ENCODE measurements around the gene TAF5L. TPM values are rescaled to one million over a fixed set of nuclear protein-coding genes. Genes with fewer than 3 reads are reported as not detected.

The TAF5L gene
- polyA plus RNA-seq, 4 donors = 17.3 to 21.2 (median 19.5) TPM

DNA sequence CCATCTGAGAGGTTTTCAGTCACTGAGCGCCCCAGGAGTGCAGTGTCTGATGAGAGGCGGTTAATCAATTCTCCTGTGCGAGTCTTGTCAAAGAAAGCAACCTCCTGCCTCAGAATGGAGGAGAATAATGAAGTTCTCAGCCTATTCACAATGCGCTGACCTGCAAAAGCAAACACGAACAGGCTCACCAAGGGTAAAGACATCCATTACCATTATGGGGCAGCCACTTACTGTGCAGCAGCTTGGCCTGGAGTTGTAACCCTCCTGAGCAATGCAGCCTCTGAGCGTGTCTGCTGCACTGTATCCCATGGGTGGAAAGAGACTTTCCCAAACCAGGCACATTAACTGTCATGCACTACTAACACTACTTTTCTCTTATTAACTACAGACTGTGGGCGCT lies 78.4 kb downstream of the TAF5L start:
- no peak for DNase-seq (ENCODE audit: low read depth in 4 of 4, low spot score in 3 of 4)

DNA sequence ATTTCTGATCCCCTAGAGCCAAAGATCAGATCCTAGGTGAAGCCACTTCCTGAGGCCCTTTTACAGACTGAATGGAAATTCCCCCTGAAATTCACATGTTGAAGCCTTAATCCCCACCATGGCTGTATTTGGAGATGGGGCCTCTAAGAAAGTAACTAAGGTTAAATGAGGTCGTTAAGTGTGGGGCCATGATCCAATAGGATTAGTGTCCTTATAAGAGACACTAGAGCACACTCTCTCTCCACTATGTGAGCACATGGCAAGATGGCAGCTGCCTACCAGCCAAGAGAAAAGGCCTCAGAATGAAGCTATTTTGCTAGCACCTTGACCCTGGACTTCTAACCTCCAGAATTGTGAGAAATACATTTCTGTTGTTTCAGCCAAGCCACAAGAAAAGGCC lies 81.3 kb downstream of the TAF5L start:
- no peak for DNase-seq (ENCODE audit: low read depth in 4 of 4, low spot score in 3 of 4)

Other genes with a start within 250 kb of the TAF5L start
- gene ACTA1, start 192.0 kb downstream of the TAF5L start, polyA plus RNA-seq (ENCODE audit: insufficient read length in 4 of 4) = 1 to 10 TPM in 2 of 4 donors, under 1 TPM in 2; 0.77 to 1.5 (median 1.1) TPM
- gene NUP133, start 117.8 kb downstream of the TAF5L start, polyA plus RNA-seq (ENCODE audit: insufficient read length in 4 of 4) = 10 to 100 TPM; 44.7 to 53.1 (median 49.2) TPM
- gene ABCB10, start 67.4 kb downstream of the TAF5L start, polyA plus RNA-seq (ENCODE audit: insufficient read length in 4 of 4) = 10 to 100 TPM; 20.2 to 24.7 (median 22.0) TPM
- 1 to 10 TPM; 6.9 to 8.2 (median 7.9) TPM for gene URB2, start 125 bp upstream of the TAF5L start, polyA plus RNA-seq (ENCODE audit: insufficient read length in 4 of 4)

Measured in right renal pelvis (tissue), 4 donors.